B cell (primary cell): Measurements from ENCODE around the gene PDZD4.

Experiments used
- EZH2 ChIP-seq: IDR thresholded peaks from 2 replicates; pipeline ENCODE4 v1.6.1; 2012; ENCODE audit warnings: borderline replicate concordance, low read depth, mild to moderate bottlenecking, moderate library complexity, low read length; ENCODE audit not compliant: insufficient read depth, poor library complexity, severe bottlenecking
- TF ChIP-seq, protein P1 (sequence below): fragments of 200-600 bp; IDR thresholded peaks from one replicate; pipeline ENCODE4 v1.8.0; 2022; ENCODE audit warnings: antibody characterized with exemption, mild to moderate bottlenecking

DNA sequence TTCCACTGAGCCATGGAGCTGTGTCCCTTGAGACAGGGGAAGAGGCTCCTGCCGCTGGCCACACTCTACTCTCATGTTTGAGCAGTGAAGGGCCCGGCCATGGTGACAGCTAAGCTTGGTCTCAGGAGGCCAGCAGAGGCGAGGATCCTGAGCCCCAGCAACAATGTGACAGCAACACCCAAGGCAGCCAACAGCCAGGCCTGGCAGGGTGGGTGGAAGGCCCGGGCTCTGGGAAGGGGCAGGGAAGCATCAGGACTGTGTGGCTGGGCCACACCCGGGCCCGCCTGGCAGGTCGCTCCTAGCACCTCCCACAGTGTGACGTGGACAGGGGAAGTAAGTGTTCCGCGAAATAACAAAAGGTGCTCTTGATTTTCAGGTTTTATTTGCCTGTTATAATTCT, 30.8 kb upstream of the PDZD4 start:
- TF ChIP-seq, protein P1, sequence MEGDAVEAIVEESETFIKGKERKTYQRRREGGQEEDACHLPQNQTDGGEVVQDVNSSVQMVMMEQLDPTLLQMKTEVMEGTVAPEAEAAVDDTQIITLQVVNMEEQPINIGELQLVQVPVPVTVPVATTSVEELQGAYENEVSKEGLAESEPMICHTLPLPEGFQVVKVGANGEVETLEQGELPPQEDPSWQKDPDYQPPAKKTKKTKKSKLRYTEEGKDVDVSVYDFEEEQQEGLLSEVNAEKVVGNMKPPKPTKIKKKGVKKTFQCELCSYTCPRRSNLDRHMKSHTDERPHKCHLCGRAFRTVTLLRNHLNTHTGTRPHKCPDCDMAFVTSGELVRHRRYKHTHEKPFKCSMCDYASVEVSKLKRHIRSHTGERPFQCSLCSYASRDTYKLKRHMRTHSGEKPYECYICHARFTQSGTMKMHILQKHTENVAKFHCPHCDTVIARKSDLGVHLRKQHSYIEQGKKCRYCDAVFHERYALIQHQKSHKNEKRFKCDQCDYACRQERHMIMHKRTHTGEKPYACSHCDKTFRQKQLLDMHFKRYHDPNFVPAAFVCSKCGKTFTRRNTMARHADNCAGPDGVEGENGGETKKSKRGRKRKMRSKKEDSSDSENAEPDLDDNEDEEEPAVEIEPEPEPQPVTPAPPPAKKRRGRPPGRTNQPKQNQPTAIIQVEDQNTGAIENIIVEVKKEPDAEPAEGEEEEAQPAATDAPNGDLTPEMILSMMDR = no peak
- TF ChIP-seq EZH2 = no peak
